GM18499 (cell line): ENCODE measurements around the gene ZNF319.

Source experiments
- ATAC-seq: cut with Tn5 transposase; IDR thresholded peaks from one replicate; pipeline ENCODE4 v1.9.1; 2021; ENCODE audit warnings: moderate number of reproducible peaks; ENCODE audit not compliant: insufficient read depth, unreplicated experiment

ZNF319 gene

DNA sequence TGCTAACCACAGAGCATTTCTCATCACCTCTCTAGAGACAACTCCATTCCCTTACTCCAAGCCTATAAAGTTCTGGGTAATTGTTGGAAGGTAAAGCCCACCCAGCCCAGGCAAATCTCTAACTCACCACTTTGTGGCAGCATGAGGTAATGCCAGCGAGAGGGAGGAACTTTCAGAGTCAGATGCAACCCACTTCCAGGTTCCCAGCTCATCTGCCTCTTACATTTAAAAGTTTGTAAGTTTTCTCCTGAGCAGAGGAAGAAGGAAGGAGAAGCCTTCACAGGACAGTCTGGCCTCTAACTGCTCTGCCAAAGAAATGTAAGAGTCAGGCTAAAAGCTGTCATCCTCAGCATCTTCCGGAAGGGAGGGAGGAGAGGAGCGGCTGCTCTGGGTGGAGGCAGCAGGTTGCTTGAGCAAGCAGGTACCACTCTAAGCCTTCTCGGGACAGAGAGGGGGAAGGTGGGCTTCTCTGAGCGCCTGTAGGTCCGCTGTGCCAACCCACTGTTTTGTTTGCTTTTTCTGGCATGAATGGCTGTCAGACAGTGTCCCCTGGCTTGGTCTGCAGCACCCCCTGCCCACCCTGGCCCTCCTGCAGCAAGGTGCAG is 1.0 kb downstream of the ZNF319 start:
- ATAC-seq: no peak

DNA sequence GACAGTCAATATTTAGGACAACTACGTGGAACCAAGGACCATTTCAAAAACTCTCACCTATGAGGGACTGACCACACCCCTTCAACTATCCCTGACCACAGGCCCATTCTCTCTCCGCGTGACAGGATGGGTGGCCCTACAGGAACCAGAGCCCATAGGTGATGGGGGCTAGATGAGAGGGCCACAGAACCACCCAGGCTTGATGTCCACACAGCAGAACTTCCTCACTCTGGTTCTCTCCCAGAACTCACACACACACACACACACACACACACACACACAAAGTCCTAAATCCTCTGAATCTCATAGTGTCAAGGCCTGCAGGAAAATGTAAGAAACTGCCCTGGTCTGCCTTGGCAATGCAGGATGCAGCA is 1.5 kb downstream of the ZNF319 start:
- ATAC-seq: no peak

- ATAC-seq: no peak
These were observed 2.0 kb downstream of the ZNF319 start for GRCh38 chr16:57998486-57998885.

DNA sequence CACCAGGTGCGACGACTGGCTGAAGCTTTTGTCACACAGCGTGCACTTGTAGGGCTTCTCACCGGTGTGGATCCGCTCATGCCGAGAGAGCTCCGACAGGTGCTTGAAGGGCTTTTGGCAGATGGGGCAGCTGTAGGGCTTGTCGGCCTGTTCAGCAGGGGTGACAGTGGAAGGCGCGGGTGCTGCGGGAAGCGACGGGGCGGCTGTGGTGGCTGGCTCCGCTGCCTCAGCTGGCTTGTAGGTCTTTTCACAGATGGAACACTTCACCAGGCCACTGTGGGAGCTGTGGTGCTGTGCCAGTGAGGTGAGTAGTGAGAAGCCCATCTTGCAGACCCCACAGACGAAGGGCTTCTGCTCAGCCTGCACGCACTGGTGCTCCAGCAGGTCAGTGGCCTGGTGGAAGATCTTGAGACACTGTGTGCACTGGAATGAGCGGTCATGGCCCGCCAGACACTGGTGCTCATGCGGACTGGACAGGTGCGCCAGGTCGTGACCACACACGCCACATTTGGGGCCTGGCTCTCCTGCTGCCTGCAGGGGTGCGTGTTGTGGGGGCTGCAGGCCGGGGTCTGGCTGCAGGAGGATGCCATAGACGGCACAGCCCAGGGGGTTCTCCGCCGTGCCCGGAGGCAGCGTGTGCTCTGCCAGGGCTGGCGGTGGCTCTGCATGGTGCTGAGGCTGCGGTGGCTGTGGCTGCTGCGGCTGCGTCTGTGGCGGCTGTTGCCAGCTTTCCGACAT is 2.8 kb downstream of the ZNF319 start:
- no peak for ATAC-seq

DNA sequence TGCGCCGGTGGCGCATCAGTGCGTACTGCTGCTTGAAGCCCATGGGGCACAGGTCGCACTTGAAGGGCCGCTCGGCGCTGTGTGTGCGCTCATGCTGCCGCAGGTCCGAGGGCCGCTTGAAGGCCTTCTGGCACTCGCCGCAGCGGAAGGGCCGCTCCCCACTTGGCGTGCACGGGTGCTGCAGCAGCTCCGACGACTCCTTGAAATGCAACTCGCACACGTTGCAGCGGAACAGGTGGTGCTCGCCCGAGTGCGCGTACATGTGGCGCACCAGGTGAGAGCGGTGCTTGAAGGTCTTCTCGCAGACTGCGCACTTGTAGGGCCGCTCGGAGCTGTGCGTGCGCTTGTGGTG is 3.3 kb downstream of the ZNF319 start:
- ATAC-seq: no peak

GRCh38 chr16:57996406-57997175 is 3.9 kb downstream of the ZNF319 start:
- no peak for ATAC-seq

DNA sequence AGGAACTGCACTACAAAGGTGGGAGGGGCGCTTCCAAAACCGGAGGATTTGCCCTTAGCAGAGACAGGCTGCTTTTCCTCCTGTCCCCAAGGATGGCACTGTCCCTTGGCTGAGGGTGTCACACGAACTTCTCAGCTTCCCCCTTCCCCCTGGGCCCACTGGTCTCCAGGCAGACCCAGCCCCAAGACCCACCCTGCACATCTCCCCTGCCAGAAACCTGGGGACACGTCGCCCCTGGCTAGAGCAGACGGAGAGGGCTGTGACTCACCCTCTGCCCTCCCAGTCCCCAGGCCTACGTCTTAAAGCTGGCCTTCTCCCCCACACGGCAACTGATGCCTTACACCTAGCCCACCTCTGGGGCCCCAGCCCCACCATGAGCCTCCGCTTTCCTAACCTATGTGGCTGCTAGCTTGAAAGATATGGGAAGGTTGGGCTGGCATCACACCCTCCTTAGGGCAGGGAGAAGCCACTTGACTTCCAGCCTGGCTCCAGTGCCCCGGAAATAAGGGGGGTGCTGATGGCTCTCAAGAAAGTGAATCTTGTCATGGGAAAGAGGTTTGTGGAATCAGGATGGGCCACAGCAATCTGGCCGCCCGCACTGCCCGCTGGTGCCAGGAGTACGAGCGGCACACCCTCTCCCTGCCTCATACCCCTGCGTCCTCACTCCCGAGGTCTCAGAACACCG is 4.6 kb downstream of the ZNF319 start:
- no peak for ATAC-seq

DNA sequence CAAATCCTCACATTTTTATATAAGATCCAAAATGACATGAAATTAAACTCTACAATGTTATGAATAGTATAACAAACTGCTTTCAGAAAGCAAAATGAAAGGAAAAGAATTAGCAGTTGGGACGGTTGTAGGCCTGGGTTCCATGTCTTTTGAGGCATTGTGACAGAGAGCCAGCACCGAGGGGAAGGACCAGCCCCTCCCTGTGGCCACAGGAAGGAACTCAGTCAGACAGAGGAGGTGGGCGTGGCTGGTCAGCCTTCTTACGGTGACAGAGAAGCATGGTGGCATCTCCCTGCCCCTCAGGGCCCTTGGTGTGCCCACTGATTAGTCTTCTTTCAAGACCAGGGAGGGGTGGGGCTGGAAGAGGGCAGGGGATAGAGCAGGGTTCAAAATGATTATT is 5.7 kb downstream of the ZNF319 start:
- ATAC-seq: no peak

- no peak for ATAC-seq
These were observed 6.1 kb downstream of the ZNF319 start for GRCh38 chr16:57994361-57994760.

DNA sequence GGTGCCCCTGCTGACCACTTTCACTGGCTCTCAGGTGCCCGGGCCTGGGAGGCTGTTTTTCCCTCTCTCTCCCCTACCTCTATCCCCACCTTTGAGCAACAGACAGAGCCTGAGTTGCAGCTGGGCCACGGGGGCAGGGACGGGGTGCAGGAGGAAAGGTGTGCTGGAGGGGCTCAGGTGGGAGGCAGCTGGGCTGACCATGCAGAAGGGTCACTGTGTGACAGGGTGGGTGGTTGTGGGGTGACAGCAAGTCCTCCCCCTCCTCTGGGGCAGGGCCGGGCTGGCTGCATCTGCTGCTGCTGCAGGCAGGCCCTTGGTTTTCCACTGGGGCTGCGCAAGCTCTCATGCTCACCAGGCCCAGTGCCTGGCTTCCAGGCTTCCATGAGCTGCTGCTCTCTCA is 6.6 kb downstream of the ZNF319 start:
- no peak for ATAC-seq

DNA sequence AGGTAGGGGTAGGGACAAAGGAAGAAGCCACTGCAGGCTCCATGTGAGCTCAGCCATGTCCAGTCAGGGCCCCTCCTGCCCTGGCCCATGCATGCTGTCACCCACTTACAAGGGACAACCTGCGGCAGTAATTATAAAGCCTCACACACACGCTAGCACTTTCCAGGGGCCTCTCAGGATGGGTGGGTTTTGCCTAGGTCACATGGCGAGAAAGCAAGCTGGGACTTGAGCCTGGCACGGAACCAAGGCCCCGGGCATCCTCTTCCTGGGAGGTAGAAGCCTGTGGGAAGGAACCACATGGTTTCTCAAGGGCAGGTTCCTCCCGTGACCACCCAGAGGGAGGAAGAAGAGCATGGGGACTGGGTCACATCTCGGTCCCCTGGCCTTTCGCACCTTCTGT is 7.0 kb downstream of the ZNF319 start:
- no peak for ATAC-seq

GRCh38 chr16:57992084-57992483 is 8.4 kb downstream of the ZNF319 start:
- ATAC-seq: no peak

- no peak for ATAC-seq
These were observed 8.9 kb downstream of the ZNF319 start for GRCh38 chr16:57991551-57992059.

GRCh38 chr16:57988929-57989328 is 11.5 kb downstream of the ZNF319 start:
- no peak for ATAC-seq

DNA sequence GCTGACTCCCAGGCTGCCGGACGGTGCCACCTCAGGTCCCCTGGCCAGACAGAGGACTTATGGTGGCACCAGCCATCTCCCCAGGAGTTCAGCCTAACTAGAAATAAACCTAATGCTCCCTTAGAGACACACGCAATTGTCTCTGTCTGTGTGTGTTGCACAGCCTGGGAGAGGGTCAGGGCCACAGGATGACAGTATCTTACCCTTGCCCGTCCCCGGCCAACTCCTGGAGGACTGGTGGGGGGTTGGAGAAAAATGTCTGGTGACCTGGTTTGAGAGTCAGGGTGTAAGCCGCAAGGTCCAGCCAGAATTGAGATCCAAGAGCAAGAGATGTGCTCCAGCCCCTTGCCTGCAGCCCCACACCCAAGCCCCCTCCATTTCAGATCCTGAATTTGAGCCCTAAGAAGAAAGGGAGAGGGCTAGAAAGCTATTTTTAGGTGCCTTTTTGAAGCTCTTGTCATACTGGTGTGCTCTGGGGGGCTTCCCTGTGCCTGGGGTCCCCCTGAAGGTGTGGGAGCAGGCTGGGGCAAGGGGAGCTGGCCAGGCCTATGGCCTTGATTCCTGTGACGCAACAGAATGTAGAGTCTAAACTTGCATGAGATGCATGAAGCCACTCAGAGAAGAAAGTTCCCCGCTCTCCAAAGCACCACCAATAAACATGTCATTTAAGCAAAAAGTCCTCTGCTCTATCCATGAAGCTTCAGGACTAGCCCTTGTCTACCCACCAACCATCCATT is 12.9 kb downstream of the ZNF319 start:
- ATAC-seq: no peak

DNA sequence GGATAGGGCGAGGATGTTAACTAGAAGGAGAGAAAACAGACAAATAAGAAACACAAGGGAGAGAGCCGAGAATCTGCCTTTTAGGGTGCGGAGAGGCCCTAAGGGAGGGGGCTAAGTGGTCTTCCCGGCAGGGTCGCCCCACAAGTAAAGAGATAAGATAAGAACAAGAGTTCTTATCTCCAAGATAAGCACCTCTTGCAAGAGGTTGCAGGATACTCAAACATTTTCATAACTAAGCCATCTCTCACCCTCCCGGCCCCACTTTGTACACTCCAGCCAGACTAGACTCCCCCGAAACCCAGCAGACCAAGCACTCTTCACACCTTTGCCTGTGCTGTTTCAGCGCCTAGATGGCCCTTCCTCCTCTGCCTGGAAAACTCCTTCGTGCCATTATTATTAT is 14.3 kb downstream of the ZNF319 start:
- no peak for ATAC-seq

- no peak for ATAC-seq
These were observed 15.0 kb downstream of the ZNF319 start for GRCh38 chr16:57985204-57986181.

GRCh38 chr16:57984443-57985203 is 15.8 kb downstream of the ZNF319 start:
- no peak for ATAC-seq
